OCI-LY7 (cell line): Measurements from ENCODE around the gene MPL. TPM values are rescaled to one million over a fixed set of nuclear protein-coding genes. Genes with fewer than 3 reads are reported as not detected.

Experiments used
- BruUV-seq: library from RNA; stranded (reverse); fragments of 400-500 nt; replicated peaks from 2 replicates; lab custom pipeline; 2021; lab: Mats Ljungman, UMichigan
- CTCF ChIA-PET: fragments of 300-600 bp; sonication (Branson Sonifier 250); formaldehyde crosslinking; loops from one replicate; lab custom pipeline; 2022; ENCODE audit warnings: antibody characterized with exemption; ENCODE audit not compliant: unreplicated experiment; lab: Charles Lee
- POLR2A ChIA-PET: fragments of 300-600 bp; sonication (Branson Sonifier 250); formaldehyde crosslinking; loops from one replicate; lab custom pipeline; 2022; ENCODE audit warnings: antibody characterized with exemption; lab: Charles Lee
- DNase-seq: peaks from one replicate; pipeline ENCODE4 v3.0.0-alpha.2; 2015; ENCODE audit warnings: low spot score
- H2AFZ ChIP-seq: fragments of 200-600 bp; sonication (generic), shearing (Covaris generic); 2 replicates; pipeline ENCODE4 v1.6.1; 2014; ENCODE audit warnings: mild to moderate bottlenecking, antibody characterized with exemption, low read length, moderate library complexity
- H3K27ac ChIP-seq: fragments of 200-600 bp; sonication (generic); 2 replicates; pipeline ENCODE4 v1.5.1; 2014; ENCODE audit warnings: mixed run types, low read depth, mild to moderate bottlenecking, moderate library complexity, low read length, inconsistent platforms; ENCODE audit not compliant: poor library complexity, severe bottlenecking
- H3K36me3 ChIP-seq: fragments of 200-600 bp; sonication (generic); 2 replicates; pipeline ENCODE4 v1.6.1; 2014; ENCODE audit warnings: mild to moderate bottlenecking, antibody characterized with exemption, low read length, moderate library complexity, mixed read lengths; ENCODE audit not compliant: insufficient read depth
- H3K4me1 ChIP-seq: fragments of 200-600 bp; sonication (generic); 2 replicates; pipeline ENCODE4 v1.5.1; 2014; ENCODE audit warnings: mild to moderate bottlenecking, low read length; ENCODE audit not compliant: insufficient read depth, poor library complexity, severe bottlenecking
- H3K4me2 ChIP-seq: fragments of 200-600 bp; sonication (generic); 2 replicates; pipeline ENCODE4 v1.6.1; 2014; ENCODE audit warnings: mild to moderate bottlenecking, low read length
- H3K4me3 ChIP-seq: fragments of 200-600 bp; sonication (generic); 2 replicates; pipeline ENCODE4 v1.5.1; 2014; ENCODE audit warnings: mild to moderate bottlenecking, low read depth, low read length; ENCODE audit not compliant: poor library complexity, severe bottlenecking
- H3K79me2 ChIP-seq: fragments of 200-600 bp; sonication (generic); 2 replicates; pipeline ENCODE4 v1.6.1; 2016; ENCODE audit warnings: low read depth, mild to moderate bottlenecking, low read length, moderate library complexity, mixed read lengths; ENCODE audit not compliant: insufficient read depth
- H3K9me2 ChIP-seq: fragments of 200-600 bp; sonication (generic); 2 replicates; pipeline ENCODE4 v1.6.1; 2016; ENCODE audit warnings: mild to moderate bottlenecking, low read length, mixed read lengths; ENCODE audit not compliant: insufficient read depth
- H3K9me3 ChIP-seq: fragments of 200-600 bp; sonication (generic); 2 replicates; pipeline ENCODE4 v1.6.1; 2014; ENCODE audit warnings: mild to moderate bottlenecking, mixed run types, low read length, mixed read lengths
- H4K20me1 ChIP-seq: fragments of 200-600 bp; sonication (generic); 2 replicates; pipeline ENCODE4 v1.6.1; 2014; ENCODE audit warnings: mild to moderate bottlenecking, antibody characterized with exemption, low read length, moderate library complexity, mixed read lengths; ENCODE audit not compliant: insufficient read depth
- CTCF ChIP-seq: fragments of 200-600 bp; sonication (generic); conservative IDR thresholded peaks from 2 replicates; pipeline ENCODE4 v1.5.1; 2014; ENCODE audit warnings: mild to moderate bottlenecking, antibody characterized with exemption, low read length, moderate library complexity, mixed read lengths
- EZH2phosphoT487 ChIP-seq: fragments of 200-600 bp; sonication (generic); IDR thresholded peaks from 2 replicates; pipeline ENCODE4 v1.6.1; 2018; ENCODE audit warnings: low read depth, borderline replicate concordance, mild to moderate bottlenecking, mixed run types, antibody characterized with exemption, low read length, moderate library complexity, mixed read lengths
- intact Hi-C: fragments of 100-400 bp; cut with micrococcal nuclease; formaldehyde crosslinking; loops from one replicate; pipeline ENCODE4 v1.10.0; 2022; ENCODE audit not compliant: unreplicated experiment
- total RNA-seq, 2 experiments: library from RNA; depleted of rRNA in 1 of 2; stranded (reverse); fragments of >200 nt in 1 of 2; shearing (Covaris generic) in 1 of 2; gene quantifications; 2 replicates each; pipeline ENCODE4 v1.2.3, GENCODE V29; 2014 to 2022

Gene MPL
- total RNA-seq, 2 experiments from 2014 or later, result not detected

DNA sequence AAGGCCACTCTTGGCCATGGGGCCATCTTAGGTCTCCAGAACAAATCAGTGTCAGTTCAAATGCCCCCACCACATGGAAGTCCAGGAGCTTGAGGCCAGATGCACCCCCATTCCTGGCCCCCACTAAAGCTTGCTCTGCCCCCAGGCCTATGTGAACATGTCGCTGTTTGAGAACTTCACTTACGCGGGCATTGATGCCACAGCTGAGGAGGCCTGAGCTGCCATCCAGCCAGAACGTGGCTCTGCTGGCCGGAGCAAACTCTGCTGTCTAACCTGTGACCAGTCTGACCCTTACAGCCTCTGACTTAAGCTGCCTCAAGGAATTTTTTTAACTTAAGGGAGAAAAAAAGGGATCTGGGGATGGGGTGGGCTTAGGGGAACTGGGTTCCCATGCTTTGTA is 15.1 kb upstream of the MPL start:
- POLR2A ChIA-PET, result no interaction called here
- intact Hi-C loops, result no loop called here
- TF ChIP-seq EZH2phosphoT487 (no peak), CTCF (no peak)
- BruUV-seq, result no TSS peak
- Histone ChIP-seq H3K9me3 (peaks cover 15% of the 10 kb centered on the region), H3K4me3 (no peak overlapping the region), H3K9me2 (no peaks in the 10 kb centered on the region), H3K79me2 (no peaks in the 10 kb centered on the region), H2AFZ (no peak overlapping the region), H3K4me1 (peaks cover 4% of the 10 kb centered on the region), H3K36me3 (no peaks in the 10 kb centered on the region), H3K4me2 (no peak overlapping the region), H4K20me1 (no peaks in the 10 kb centered on the region), H3K27ac (no peak overlapping the region)
- DNase-seq, result no peak
- CTCF ChIA-PET, result no interaction called here

- TF ChIP-seq CTCF (no peak), EZH2phosphoT487 (no peak)
- BruUV-seq, result no TSS peak
Observed at GRCh38 chr1:43324810-43325209, 12.8 kb upstream of the MPL start.

DNA sequence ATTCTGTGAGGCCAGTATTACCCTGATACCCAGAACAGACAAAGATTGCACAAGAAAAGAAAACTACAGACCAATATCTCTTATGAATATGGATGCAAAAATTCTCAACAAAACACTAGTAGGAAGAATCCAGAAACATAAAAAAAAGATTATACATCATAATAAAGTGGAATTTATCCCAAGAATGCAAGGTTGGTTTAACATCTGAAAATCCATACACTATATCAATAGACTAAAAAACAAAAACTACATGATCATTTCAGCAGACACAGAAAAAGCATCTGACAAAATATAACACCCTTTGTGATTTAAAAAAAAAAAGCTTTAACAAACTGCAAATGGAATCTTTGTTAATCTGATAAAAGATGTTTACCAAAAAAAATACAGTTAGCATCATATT is 12.2 kb upstream of the MPL start:
- Histone ChIP-seq H4K20me1 (no peaks in the 10 kb centered on the region), H3K79me2 (no peaks in the 10 kb centered on the region), H3K4me1 (peaks cover 4% of the 10 kb centered on the region), H3K4me2 (no peak overlapping the region), H3K4me3 (no peak overlapping the region), H2AFZ (no peak overlapping the region), H3K27ac (no peak overlapping the region), H3K9me2 (no peaks in the 10 kb centered on the region), H3K36me3 (no peaks in the 10 kb centered on the region), H3K9me3 (peaks cover 21% of the 10 kb centered on the region)
- ChIA-PET CTCF (no interaction called here), POLR2A (no interaction called here)
- BruUV-seq, result no TSS peak
- TF ChIP-seq EZH2phosphoT487 (no peak), CTCF (no peak)
- no peak for DNase-seq
- intact Hi-C loops, result no loop called here

More at GRCh38 chr1:43324810-43325209, 12.8 kb upstream of the MPL start:
- CTCF ChIA-PET, result no interaction called here
- H2AFZ ChIP-seq, result no peak overlapping the region
- peaks cover 4% of the 10 kb centered on the region for H3K4me1 ChIP-seq
- no peak overlapping the region for H3K27ac ChIP-seq
- no peak overlapping the region for H3K4me2 ChIP-seq
- DNase-seq, result no peak
- intact Hi-C loops, result no loop called here
- H3K4me3 ChIP-seq, result no peak overlapping the region
- H4K20me1 ChIP-seq, result no peaks in the 10 kb centered on the region
- H3K79me2 ChIP-seq, result no peaks in the 10 kb centered on the region
- POLR2A ChIA-PET, result no interaction called here
- no peaks in the 10 kb centered on the region for H3K36me3 ChIP-seq
- H3K9me2 ChIP-seq, result no peaks in the 10 kb centered on the region
- peaks cover 21% of the 10 kb centered on the region for H3K9me3 ChIP-seq
